ENCODE data around the gene POMT2. TPM values are rescaled to one million over a fixed set of nuclear protein-coding genes. Genes with fewer than 3 reads are reported as not detected.
A peak's percentile ranks its signal among the peaks of the same experiment; 100 is the strongest.

The POMT2 gene
- total RNA-seq, 1 donor from 2014 or later: 14.6 TPM

GRCh38 chr14:77316872-77317301 lies 3.8 kb downstream of the POMT2 start:
- H3K9me3 ChIP-seq (ENCODE audit: control insufficient read depth in 3 of 3, low read length in 3 of 3): no peaks in the 10 kb centered on the region
- H3K9ac ChIP-seq (ENCODE audit: low read depth in 1 of 3, low read length in 3 of 3): peak overlapping the region in 2 of 3 donors; percentile 36 to 73
- H3K4me1 ChIP-seq (ENCODE audit: control insufficient read depth in 3 of 3, insufficient read depth in 3 of 3, low read length in 3 of 3): peaks cover 52 to 69% (median 61%) of the 10 kb centered on the region in 3 donors
- peak overlapping the region in 1 of 3 donors; percentile 33 for H3K4me3 ChIP-seq (ENCODE audit: low read length in 3 of 3)
- peak overlapping the region; percentile 59 for H3K27ac ChIP-seq (ENCODE audit: low read depth, low read length)
- no peaks in the 10 kb centered on the region for H3K27me3 ChIP-seq (ENCODE audit: control insufficient read depth in 3 of 3, insufficient read depth in 3 of 3, low read length in 3 of 3)
- no peaks in the 10 kb centered on the region for H3K36me3 ChIP-seq (ENCODE audit: control insufficient read depth in 3 of 3, insufficient read depth in 3 of 3, low read length in 3 of 3)

- Histone ChIP-seq H3K27ac (ENCODE audit: low read depth, low read length) (peak overlapping the region; percentile 59), H3K4me1 (ENCODE audit: control insufficient read depth in 3 of 3, insufficient read depth in 3 of 3, low read length in 3 of 3) (peaks cover 54 to 74% (median 68%) of the 10 kb centered on the region in 3 donors), H3K36me3 (ENCODE audit: control insufficient read depth in 3 of 3, insufficient read depth in 3 of 3, low read length in 3 of 3) (no peaks in the 10 kb centered on the region), H3K9me3 (ENCODE audit: control insufficient read depth in 3 of 3, low read length in 3 of 3) (no peaks in the 10 kb centered on the region), H3K4me3 (ENCODE audit: low read length in 3 of 3) (no peak overlapping the region), H3K27me3 (ENCODE audit: control insufficient read depth in 3 of 3, insufficient read depth in 3 of 3, low read length in 3 of 3) (no peaks in the 10 kb centered on the region), H3K9ac (ENCODE audit: low read depth in 1 of 3, low read length in 3 of 3) (peak overlapping the region in 2 of 3 donors; percentile 54 to 73)
Measured at GRCh38 chr14:77316195-77316505, 4.5 kb downstream of the POMT2 start.

- H3K27ac ChIP-seq (ENCODE audit: low read depth, low read length): peak overlapping the region; percentile 59
- H3K4me1 ChIP-seq (ENCODE audit: control insufficient read depth in 3 of 3, insufficient read depth in 3 of 3, low read length in 3 of 3): peaks cover 53 to 69% (median 62%) of the 10 kb centered on the region in 3 donors
- H3K9me3 ChIP-seq (ENCODE audit: control insufficient read depth in 3 of 3, low read length in 3 of 3): no peaks in the 10 kb centered on the region
- H3K9ac ChIP-seq (ENCODE audit: low read depth in 1 of 3, low read length in 3 of 3): peak overlapping the region; percentile 54 to 73 (median 57)
- peak overlapping the region in 2 of 3 donors; percentile 11 to 15 for H3K4me3 ChIP-seq (ENCODE audit: low read length in 3 of 3)
- H3K36me3 ChIP-seq (ENCODE audit: control insufficient read depth in 3 of 3, insufficient read depth in 3 of 3, low read length in 3 of 3): no peaks in the 10 kb centered on the region
- no peaks in the 10 kb centered on the region for H3K27me3 ChIP-seq (ENCODE audit: control insufficient read depth in 3 of 3, insufficient read depth in 3 of 3, low read length in 3 of 3)
Measured at GRCh38 chr14:77314539-77315457, 5.9 kb downstream of the POMT2 start.

- Histone ChIP-seq H3K9me3 (ENCODE audit: control insufficient read depth in 3 of 3, low read length in 3 of 3) (no peaks in the 10 kb centered on the region), H3K27ac (ENCODE audit: low read depth, low read length) (peak overlapping the region; percentile 59), H3K9ac (ENCODE audit: low read depth in 1 of 3, low read length in 3 of 3) (peak overlapping the region in 2 of 3 donors; percentile 1 to 10), H3K36me3 (ENCODE audit: control insufficient read depth in 3 of 3, insufficient read depth in 3 of 3, low read length in 3 of 3) (no peaks in the 10 kb centered on the region), H3K4me3 (ENCODE audit: low read length in 3 of 3) (no peak overlapping the region), H3K27me3 (ENCODE audit: control insufficient read depth in 3 of 3, insufficient read depth in 3 of 3, low read length in 3 of 3) (no peaks in the 10 kb centered on the region), H3K4me1 (ENCODE audit: control insufficient read depth in 3 of 3, insufficient read depth in 3 of 3, low read length in 3 of 3) (peaks cover 47 to 62% (median 59%) of the 10 kb centered on the region in 3 donors)
Measured at GRCh38 chr14:77314043-77314442, 6.6 kb downstream of the POMT2 start.

- Histone ChIP-seq H3K4me3 (ENCODE audit: low read length in 3 of 3) (no peak overlapping the region), H3K27ac (ENCODE audit: low read depth, low read length) (peak overlapping the region; percentile 59), H3K4me1 (ENCODE audit: control insufficient read depth in 3 of 3, insufficient read depth in 3 of 3, low read length in 3 of 3) (peaks cover 47 to 60% (median 59%) of the 10 kb centered on the region in 3 donors), H3K9me3 (ENCODE audit: control insufficient read depth in 3 of 3, low read length in 3 of 3) (no peaks in the 10 kb centered on the region), H3K36me3 (ENCODE audit: control insufficient read depth in 3 of 3, insufficient read depth in 3 of 3, low read length in 3 of 3) (no peaks in the 10 kb centered on the region), H3K9ac (ENCODE audit: low read depth in 1 of 3, low read length in 3 of 3) (no peak overlapping the region), H3K27me3 (ENCODE audit: control insufficient read depth in 3 of 3, insufficient read depth in 3 of 3, low read length in 3 of 3) (no peaks in the 10 kb centered on the region)
Measured at GRCh38 chr14:77313371-77313770, 7.3 kb downstream of the POMT2 start.

GRCh38 chr14:77311217-77311616 lies 9.5 kb downstream of the POMT2 start:
- no peak overlapping the region for H3K27ac ChIP-seq (ENCODE audit: low read depth, low read length)

GRCh38 chr14:77310026-77310425 lies 10.7 kb downstream of the POMT2 start:
- Histone ChIP-seq H3K36me3 (ENCODE audit: control insufficient read depth in 3 of 3, insufficient read depth in 3 of 3, low read length in 3 of 3) (no peaks in the 10 kb centered on the region), H3K4me1 (ENCODE audit: control insufficient read depth in 3 of 3, insufficient read depth in 3 of 3, low read length in 3 of 3) (peaks cover 39 to 54% (median 45%) of the 10 kb centered on the region in 3 donors), H3K4me3 (ENCODE audit: low read length in 3 of 3) (no peak overlapping the region), H3K27me3 (ENCODE audit: control insufficient read depth in 3 of 3, insufficient read depth in 3 of 3, low read length in 3 of 3) (no peaks in the 10 kb centered on the region), H3K9me3 (ENCODE audit: control insufficient read depth in 3 of 3, low read length in 3 of 3) (no peaks in the 10 kb centered on the region), H3K9ac (ENCODE audit: low read depth in 1 of 3, low read length in 3 of 3) (no peak overlapping the region), H3K27ac (ENCODE audit: low read depth, low read length) (no peak overlapping the region)

More at GRCh38 chr14:77311217-77311616, 9.5 kb downstream of the POMT2 start:
- H3K9ac ChIP-seq (ENCODE audit: low read depth in 1 of 3, low read length in 3 of 3): no peak overlapping the region
- peaks cover 47 to 53% (median 48%) of the 10 kb centered on the region in 3 donors for H3K4me1 ChIP-seq (ENCODE audit: control insufficient read depth in 3 of 3, insufficient read depth in 3 of 3, low read length in 3 of 3)
- no peaks in the 10 kb centered on the region for H3K9me3 ChIP-seq (ENCODE audit: control insufficient read depth in 3 of 3, low read length in 3 of 3)
- H3K4me3 ChIP-seq (ENCODE audit: low read length in 3 of 3): no peak overlapping the region
- H3K27me3 ChIP-seq (ENCODE audit: control insufficient read depth in 3 of 3, insufficient read depth in 3 of 3, low read length in 3 of 3): no peaks in the 10 kb centered on the region
- H3K36me3 ChIP-seq (ENCODE audit: control insufficient read depth in 3 of 3, insufficient read depth in 3 of 3, low read length in 3 of 3): no peaks in the 10 kb centered on the region

GRCh38 chr14:77309131-77309530 lies 11.6 kb downstream of the POMT2 start:
- Histone ChIP-seq H3K9ac (ENCODE audit: low read depth in 1 of 3, low read length in 3 of 3) (no peak overlapping the region), H3K9me3 (ENCODE audit: control insufficient read depth in 3 of 3, low read length in 3 of 3) (no peaks in the 10 kb centered on the region), H3K36me3 (ENCODE audit: control insufficient read depth in 3 of 3, insufficient read depth in 3 of 3, low read length in 3 of 3) (peaks cover 0 to 2% (median 0%) of the 10 kb centered on the region in 3 donors), H3K4me1 (ENCODE audit: control insufficient read depth in 3 of 3, insufficient read depth in 3 of 3, low read length in 3 of 3) (peaks cover 35 to 51% (median 41%) of the 10 kb centered on the region in 3 donors), H3K27ac (ENCODE audit: low read depth, low read length) (no peak overlapping the region), H3K27me3 (ENCODE audit: control insufficient read depth in 3 of 3, insufficient read depth in 3 of 3, low read length in 3 of 3) (no peaks in the 10 kb centered on the region), H3K4me3 (ENCODE audit: low read length in 3 of 3) (no peak overlapping the region)

GRCh38 chr14:77306851-77307496 lies 13.7 kb downstream of the POMT2 start:
- peaks cover 0 to 2% (median 0%) of the 10 kb centered on the region in 3 donors for H3K36me3 ChIP-seq (ENCODE audit: control insufficient read depth in 3 of 3, insufficient read depth in 3 of 3, low read length in 3 of 3)
- no peaks in the 10 kb centered on the region for H3K9me3 ChIP-seq (ENCODE audit: control insufficient read depth in 3 of 3, low read length in 3 of 3)
- peaks cover 28 to 52% (median 34%) of the 10 kb centered on the region in 3 donors for H3K4me1 ChIP-seq (ENCODE audit: control insufficient read depth in 3 of 3, insufficient read depth in 3 of 3, low read length in 3 of 3)
- peak overlapping the region; percentile 55 for H3K27ac ChIP-seq (ENCODE audit: low read depth, low read length)
- H3K27me3 ChIP-seq (ENCODE audit: control insufficient read depth in 3 of 3, insufficient read depth in 3 of 3, low read length in 3 of 3): no peaks in the 10 kb centered on the region
- H3K4me3 ChIP-seq (ENCODE audit: low read length in 3 of 3): peak overlapping the region in 1 of 3 donors; percentile 6
- peak overlapping the region; percentile 36 to 48 (median 37) for H3K9ac ChIP-seq (ENCODE audit: low read depth in 1 of 3, low read length in 3 of 3)

GRCh38 chr14:77306416-77306815 lies 14.3 kb downstream of the POMT2 start:
- Histone ChIP-seq H3K9me3 (ENCODE audit: control insufficient read depth in 3 of 3, low read length in 3 of 3) (no peaks in the 10 kb centered on the region), H3K4me3 (ENCODE audit: low read length in 3 of 3) (no peak overlapping the region), H3K9ac (ENCODE audit: low read depth in 1 of 3, low read length in 3 of 3) (peak overlapping the region in 1 of 3 donors; percentile 26), H3K4me1 (ENCODE audit: control insufficient read depth in 3 of 3, insufficient read depth in 3 of 3, low read length in 3 of 3) (peaks cover 31 to 54% (median 35%) of the 10 kb centered on the region in 3 donors), H3K27me3 (ENCODE audit: control insufficient read depth in 3 of 3, insufficient read depth in 3 of 3, low read length in 3 of 3) (no peaks in the 10 kb centered on the region), H3K36me3 (ENCODE audit: control insufficient read depth in 3 of 3, insufficient read depth in 3 of 3, low read length in 3 of 3) (peaks cover 0 to 2% (median 0%) of the 10 kb centered on the region in 3 donors), H3K27ac (ENCODE audit: low read depth, low read length) (peak overlapping the region; percentile 46)
